ENCODE measurements around the gene FOXA3. TPM values are rescaled to one million over a fixed set of nuclear protein-coding genes. Genes with fewer than 3 reads are reported as not detected.
A peak's percentile ranks its signal among the peaks of the same experiment; 100 is the strongest.

Gene FOXA3
- total RNA-seq, 1 donor from 2014 or later, result 0.68 TPM

DNA sequence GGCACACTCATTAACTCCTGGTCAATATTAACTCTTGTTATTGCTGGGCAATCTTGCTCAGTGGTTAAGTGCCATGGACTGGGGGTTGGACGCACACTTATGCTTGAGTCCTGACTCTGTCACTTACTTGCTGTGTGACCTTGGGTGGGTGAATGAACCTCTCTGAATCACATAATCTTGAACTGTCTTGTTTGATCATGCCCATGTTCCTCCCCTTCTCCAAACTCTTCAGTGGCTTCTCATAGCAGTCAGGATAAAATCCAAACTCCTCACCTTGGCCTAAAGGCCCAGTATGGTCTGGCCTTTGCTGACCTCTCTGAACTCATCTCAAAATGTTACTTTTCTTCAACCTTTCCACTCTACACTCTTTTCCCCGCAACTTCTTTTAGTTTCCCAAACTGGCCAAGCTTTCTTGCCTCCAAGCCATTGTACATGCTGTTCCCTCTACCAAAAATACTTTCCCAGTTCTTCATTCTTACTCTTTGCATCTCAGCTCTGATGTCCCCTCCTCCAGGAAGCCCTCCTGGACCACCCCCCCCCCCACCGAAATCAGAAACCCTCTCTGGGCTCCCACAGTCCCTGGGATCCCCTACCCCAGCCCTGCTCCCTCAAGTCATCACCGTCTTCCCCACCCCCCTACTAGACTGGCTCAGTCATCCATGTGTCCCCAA is 35.9 kb downstream of the FOXA3 start:
- Histone ChIP-seq H3K4me1 (peaks cover 19% of the 10 kb centered on the region), H3K9me3 (no peaks in the 10 kb centered on the region), H3K4me3 (no peak overlapping the region), H3K27me3 (ENCODE audit: low read depth) (no peaks in the 10 kb centered on the region), H3K36me3 (peaks cover 51% of the 10 kb centered on the region), H3K27ac (no peak overlapping the region)
- TF ChIP-seq, protein P1, sequence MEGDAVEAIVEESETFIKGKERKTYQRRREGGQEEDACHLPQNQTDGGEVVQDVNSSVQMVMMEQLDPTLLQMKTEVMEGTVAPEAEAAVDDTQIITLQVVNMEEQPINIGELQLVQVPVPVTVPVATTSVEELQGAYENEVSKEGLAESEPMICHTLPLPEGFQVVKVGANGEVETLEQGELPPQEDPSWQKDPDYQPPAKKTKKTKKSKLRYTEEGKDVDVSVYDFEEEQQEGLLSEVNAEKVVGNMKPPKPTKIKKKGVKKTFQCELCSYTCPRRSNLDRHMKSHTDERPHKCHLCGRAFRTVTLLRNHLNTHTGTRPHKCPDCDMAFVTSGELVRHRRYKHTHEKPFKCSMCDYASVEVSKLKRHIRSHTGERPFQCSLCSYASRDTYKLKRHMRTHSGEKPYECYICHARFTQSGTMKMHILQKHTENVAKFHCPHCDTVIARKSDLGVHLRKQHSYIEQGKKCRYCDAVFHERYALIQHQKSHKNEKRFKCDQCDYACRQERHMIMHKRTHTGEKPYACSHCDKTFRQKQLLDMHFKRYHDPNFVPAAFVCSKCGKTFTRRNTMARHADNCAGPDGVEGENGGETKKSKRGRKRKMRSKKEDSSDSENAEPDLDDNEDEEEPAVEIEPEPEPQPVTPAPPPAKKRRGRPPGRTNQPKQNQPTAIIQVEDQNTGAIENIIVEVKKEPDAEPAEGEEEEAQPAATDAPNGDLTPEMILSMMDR (IDR thresholded peaks at IDR 0.05), result no peak
- intact Hi-C loops (cut with DNase I), result no loop called here
- ATAC-seq (no peak), DNase-seq (no peak)

DNA sequence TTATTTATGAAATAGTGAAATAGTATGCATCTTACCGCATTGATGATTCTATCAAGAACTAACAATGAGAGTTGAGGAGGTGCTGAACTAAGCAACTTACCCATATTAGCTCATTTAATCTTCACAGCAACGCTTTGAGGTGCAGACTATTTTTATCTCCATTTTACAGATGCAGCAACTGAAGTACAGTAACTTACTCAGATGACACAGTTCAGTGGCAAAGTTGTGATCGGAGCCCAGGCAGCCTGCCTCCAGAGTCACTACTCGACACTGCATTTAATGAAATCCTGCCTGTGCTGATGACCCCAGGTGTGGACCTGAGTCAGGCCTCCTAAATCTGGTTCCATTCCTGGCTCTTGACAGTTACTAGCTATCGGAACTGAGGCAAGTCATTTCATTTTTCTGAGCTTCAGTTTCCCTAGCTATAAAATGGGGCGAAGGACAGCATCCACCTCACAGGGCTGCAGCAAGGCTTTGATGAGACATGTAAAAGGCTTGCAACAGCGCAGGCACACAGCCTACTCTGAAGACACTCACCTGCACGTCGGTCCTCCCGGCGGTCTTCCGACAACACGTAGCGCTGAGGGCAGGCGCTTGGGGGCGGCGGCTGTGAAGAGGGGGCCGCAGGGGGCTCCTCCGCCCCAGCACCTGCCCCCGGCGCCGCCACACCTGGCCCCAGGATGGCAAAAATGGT is 36.8 kb downstream of the FOXA3 start:
- Histone ChIP-seq H3K27ac (no peak overlapping the region), H3K36me3 (peaks cover 43% of the 10 kb centered on the region), H3K27me3 (ENCODE audit: low read depth) (no peaks in the 10 kb centered on the region), H3K4me3 (peak overlapping the region; percentile 85), H3K9me3 (no peaks in the 10 kb centered on the region), H3K4me1 (peaks cover 19% of the 10 kb centered on the region)
- intact Hi-C loops (cut with DNase I), result no loop called here
- TF ChIP-seq, protein P1 (IDR thresholded peaks at IDR 0.05), result no peak
- no peak for DNase-seq
- no peak for ATAC-seq

DNA sequence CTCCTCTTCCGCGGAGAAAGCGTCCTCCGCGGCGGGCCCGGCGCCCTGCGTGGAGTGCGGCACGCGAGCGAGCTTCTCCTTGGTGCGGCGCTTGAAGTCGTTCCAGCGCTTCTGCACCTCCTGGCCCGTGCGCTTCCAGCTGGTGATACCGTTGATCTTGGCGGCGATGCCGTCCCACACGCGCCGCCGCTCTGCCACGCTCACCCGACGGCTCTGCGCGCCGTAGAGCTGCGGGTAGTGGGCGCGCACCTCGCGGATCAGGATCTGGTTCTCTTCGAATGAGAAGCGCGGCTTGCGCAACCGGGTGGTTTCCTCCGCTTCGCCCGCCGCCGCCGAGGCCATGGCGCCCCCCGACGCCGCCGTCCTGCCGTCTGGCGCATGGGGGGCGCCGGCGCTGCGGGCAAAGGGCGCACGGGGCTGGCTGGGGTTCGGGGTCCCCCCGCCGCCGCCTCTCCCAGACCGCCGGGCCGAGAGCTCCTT is 37.3 kb downstream of the FOXA3 start:
- intact Hi-C loops (cut with DNase I), result no loop called here
- Histone ChIP-seq H3K27ac (peak overlapping the region; percentile 48), H3K4me1 (peaks cover 19% of the 10 kb centered on the region), H3K4me3 (peak overlapping the region; percentile 85), H3K36me3 (peaks cover 37% of the 10 kb centered on the region), H3K9me3 (no peaks in the 10 kb centered on the region), H3K27me3 (ENCODE audit: low read depth) (no peaks in the 10 kb centered on the region)
- ATAC-seq (no peak), DNase-seq (peak; percentile 80)
- TF ChIP-seq, protein P1 (IDR thresholded peaks at IDR 0.05), result no peak

DNA sequence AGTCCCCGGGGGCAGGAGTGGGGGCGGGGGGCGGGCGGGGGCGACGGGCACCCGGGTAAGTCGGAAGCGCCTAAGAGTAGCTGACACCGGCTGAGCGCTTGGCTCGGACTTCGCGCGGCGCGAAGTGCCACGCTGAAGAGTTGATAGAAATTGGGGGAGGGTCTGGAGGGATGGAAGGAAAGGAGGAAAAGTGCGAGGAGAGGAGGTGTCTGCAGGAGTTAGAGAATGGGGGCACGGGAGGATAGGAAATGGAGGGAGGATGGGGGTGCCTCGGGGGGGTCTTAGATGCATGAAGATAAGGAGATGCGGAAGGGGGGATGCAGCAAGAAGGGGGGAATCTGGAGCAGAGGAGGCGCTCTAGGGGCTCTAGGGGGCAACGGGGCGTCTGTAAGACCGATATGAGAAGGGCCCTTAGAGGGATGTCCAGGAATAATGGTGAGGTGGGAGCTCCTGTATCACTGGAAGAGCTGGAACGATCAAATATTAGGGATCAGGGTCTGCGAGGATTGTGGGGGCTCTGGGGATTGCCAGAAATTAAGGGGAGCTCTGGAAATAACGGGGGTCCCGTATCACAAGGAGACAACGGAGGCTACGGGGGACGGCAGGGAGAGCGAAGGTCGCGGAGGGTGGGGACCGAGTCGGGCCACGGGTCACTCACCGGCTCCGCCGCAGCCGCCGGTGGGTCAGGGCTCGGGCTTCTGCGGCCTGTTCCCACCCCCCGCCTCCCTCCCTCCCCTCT is 38.0 kb downstream of the FOXA3 start, which contains the start of gene MYPOP:
Gene MYPOP (minus strand): TSS at position 702 of the 739 bp plus-strand sequence. CDS start 840 bp downstream, outside the sequence.
- Histone ChIP-seq H3K27ac (peak within 1 kb of the TSS; percentile 74), H3K36me3 (peaks cover 35% of the 10 kb centered on the region), H3K4me3 (peak within 1 kb of the TSS; percentile 85), H3K9me3 (no peaks in the 10 kb centered on the region), H3K27me3 (ENCODE audit: low read depth) (no peaks in the 10 kb centered on the region), H3K4me1 (peaks cover 19% of the 10 kb centered on the region)
- ATAC-seq, result no peak
- intact Hi-C loops (cut with DNase I), result no loop called here
- DNase-seq, result no peak
- TF ChIP-seq, protein P1 (IDR thresholded peaks at IDR 0.05), result no peak

All from lower lobe of right lung (tissue), 2 donors.